Astrocyte (in vitro differentiated cells and primary cell): ENCODE results near the gene RRP1.

ENCODE experiments used
- EZH2 ChIP-seq: IDR thresholded peaks from 2 replicates; pipeline ENCODE4 v1.6.1; 2012; ENCODE audit warnings: mild to moderate bottlenecking, low read length, inconsistent platforms; ENCODE audit not compliant: insufficient read depth
- TF ChIP-seq, protein P1 (sequence below): IDR thresholded peaks from 2 replicates; pipeline ENCODE4 v1.5.1; 2011; ENCODE audit warnings: low read depth, mild to moderate bottlenecking, inconsistent platforms, low read length, moderate library complexity; ENCODE audit not compliant: insufficient read depth

DNA sequence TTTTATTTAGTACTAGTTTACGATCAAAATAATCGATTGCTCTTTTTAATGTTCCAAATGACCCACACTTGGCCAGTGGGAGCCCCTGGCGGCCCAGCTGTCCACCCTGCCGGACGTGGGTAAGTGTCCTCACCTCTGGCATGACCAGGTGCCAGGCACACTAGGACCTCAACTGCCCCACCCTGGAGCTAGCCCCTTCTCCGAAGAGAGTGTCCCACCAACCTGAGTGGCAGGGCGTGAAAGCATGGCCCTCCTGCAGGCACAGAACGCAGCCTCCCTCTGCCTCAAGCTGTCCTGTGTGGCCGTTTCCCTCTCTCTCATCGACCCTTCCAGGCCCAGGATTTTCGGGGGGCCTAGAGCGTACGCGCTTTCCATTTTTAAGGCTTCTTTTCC, 42.8 kb downstream of the RRP1 start:
- TF ChIP-seq, protein P1, sequence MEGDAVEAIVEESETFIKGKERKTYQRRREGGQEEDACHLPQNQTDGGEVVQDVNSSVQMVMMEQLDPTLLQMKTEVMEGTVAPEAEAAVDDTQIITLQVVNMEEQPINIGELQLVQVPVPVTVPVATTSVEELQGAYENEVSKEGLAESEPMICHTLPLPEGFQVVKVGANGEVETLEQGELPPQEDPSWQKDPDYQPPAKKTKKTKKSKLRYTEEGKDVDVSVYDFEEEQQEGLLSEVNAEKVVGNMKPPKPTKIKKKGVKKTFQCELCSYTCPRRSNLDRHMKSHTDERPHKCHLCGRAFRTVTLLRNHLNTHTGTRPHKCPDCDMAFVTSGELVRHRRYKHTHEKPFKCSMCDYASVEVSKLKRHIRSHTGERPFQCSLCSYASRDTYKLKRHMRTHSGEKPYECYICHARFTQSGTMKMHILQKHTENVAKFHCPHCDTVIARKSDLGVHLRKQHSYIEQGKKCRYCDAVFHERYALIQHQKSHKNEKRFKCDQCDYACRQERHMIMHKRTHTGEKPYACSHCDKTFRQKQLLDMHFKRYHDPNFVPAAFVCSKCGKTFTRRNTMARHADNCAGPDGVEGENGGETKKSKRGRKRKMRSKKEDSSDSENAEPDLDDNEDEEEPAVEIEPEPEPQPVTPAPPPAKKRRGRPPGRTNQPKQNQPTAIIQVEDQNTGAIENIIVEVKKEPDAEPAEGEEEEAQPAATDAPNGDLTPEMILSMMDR = no peak
- no peak for TF ChIP-seq EZH2
